ENCODE measurements around the gene BST2.

DNA sequence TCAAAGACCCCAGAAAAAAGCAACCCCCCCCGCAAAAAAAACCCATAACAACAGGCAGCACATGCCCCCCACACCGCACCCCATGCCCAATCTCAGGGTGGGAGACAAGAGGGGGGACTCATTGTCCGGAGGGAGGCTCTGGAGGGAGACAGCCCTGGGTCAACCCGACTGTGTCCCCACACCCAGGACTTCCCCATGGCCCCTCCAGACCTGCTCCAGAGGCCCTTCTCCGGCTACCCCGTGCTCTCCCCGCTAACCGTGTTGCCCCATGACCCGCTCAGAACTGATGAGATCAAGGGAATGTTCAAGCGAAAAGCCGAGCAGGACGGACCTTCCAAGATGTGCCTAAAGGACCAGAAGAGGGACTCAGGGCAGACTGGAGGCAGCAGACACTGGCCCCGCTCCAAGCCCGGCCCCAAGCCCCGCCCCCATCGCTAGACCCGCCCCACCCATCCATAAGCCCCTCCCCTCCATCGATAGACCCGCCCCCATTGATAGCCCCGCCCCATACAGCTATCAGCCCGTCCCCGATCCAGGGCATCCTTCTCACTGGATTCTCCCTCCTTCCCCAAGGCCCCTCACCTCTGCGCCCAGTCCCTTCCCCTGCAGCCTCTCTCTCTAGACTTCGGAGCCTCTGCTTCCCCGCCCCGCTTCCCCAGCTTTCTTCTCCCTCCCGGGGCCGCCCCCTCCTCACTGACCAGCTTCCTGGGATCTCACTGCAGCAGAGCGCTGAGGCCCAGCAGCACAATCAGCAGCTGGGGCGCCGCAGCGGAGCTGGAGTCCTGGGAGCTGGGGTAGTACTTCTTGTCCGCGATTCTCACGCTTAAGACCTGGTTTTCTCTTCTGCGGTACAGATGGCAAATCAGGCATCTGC is 2.2 kb downstream of the BST2 start:
- TF ChIP-seq CTCF (IDR thresholded peaks at IDR 0.05) (no peak), POLR2A (IDR thresholded peaks at IDR 0.05) (no peak)
